Measurements from ENCODE around the gene CGREF1.

DNA sequence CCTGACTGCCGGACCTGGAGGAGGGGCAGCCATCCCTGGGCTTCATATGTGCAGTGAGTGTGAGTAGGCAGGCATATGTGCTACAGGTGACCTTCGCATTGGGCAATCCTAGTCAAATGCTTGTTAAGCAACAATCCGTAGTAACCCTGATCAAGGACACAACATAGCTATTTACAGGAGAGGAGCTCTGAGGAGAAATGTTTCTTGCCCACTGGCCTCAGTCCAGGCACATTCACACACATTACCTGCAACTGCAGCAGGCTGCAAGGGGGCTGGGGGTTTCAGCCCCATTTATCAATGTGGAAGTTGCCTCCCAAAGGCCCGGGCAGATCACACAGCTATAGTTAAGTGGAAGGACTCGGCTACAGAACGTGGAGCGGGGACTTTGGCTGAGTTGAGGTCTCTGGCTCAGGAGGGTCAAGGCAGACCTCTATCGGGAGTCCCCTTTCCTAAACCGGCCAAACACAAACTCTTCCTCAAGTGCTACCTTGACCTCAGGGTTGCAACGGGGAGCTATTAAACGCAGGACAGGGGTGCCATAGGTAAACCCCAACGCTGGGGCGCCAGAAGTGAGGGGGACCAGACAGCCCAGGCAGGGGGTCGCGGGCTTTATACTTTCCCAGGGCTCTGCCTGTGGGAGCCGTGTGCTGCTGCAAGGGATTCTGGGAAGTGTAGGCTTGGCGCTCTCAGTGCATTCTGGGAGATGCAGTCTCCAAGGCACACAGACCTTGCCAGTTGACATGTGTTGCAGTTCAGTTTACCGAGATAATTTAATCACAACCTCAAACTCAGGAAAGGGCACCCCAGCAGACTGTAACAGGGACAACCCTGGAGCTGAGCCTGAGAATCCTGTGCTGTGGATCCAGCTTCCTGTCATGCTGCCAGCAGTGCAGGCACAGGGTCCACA, 22.9 kb downstream of the CGREF1 start:
- TF ChIP-seq, protein P1, sequence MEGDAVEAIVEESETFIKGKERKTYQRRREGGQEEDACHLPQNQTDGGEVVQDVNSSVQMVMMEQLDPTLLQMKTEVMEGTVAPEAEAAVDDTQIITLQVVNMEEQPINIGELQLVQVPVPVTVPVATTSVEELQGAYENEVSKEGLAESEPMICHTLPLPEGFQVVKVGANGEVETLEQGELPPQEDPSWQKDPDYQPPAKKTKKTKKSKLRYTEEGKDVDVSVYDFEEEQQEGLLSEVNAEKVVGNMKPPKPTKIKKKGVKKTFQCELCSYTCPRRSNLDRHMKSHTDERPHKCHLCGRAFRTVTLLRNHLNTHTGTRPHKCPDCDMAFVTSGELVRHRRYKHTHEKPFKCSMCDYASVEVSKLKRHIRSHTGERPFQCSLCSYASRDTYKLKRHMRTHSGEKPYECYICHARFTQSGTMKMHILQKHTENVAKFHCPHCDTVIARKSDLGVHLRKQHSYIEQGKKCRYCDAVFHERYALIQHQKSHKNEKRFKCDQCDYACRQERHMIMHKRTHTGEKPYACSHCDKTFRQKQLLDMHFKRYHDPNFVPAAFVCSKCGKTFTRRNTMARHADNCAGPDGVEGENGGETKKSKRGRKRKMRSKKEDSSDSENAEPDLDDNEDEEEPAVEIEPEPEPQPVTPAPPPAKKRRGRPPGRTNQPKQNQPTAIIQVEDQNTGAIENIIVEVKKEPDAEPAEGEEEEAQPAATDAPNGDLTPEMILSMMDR (conservative IDR thresholded peaks at IDR 0.05; ENCODE audit: low read depth, low read length) = no peak
- no peak for TF ChIP-seq EZH2 (IDR thresholded peaks at IDR 0.05; ENCODE audit: low read length, unreplicated experiment)

All from PC-3 (cell line).